Measurements from ENCODE around the gene WNT8B. TPM values are rescaled to one million over a fixed set of nuclear protein-coding genes. Genes with fewer than 3 reads are reported as not detected.

Gene WNT8B
- not detected in 2 replicates for polyA plus RNA-seq

GRCh38 chr10:100462709-100463108, at the start of gene WNT8B:
TSS of gene WNT8B (plus strand) at chr10:100463009. CDS start at chr10:100463169, 160 bp downstream.

GRCh38 chr10:100519311-100520051, 56.7 kb downstream of the WNT8B start, which contains the start of gene SEC31B:
TSS of gene SEC31B (minus strand) at chr10:100519861. CDS start at chr10:100516952, 2,909 bp downstream.

GRCh38 chr10:100529475-100530298, 66.9 kb downstream of the WNT8B start, which contains the start of gene NDUFB8:
TSS of gene NDUFB8 (minus strand) at chr10:100529871. CDS start at chr10:100529851, 20 bp downstream.

Other genes with a start within 250 kb of the WNT8B start
- 2.9 and 5.1 TPM in 2 replicates for gene CHUK, start 233.4 kb upstream of the WNT8B start, polyA plus RNA-seq
- gene CWF19L1, start 195.4 kb upstream of the WNT8B start, polyA plus RNA-seq, result 8.7 and 14.4 TPM in 2 replicates
- 77.1 and 130 TPM in 2 replicates for gene BLOC1S2, start 176.3 kb upstream of the WNT8B start, polyA plus RNA-seq
- not detected in 2 replicates for gene PKD2L1, start 132.8 kb upstream of the WNT8B start, polyA plus RNA-seq
- 18.9 and 20.9 TPM in 2 replicates for gene SCD, start 115.8 kb upstream of the WNT8B start, polyA plus RNA-seq
- 1.6 and 3.7 TPM in 2 replicates for gene SEC31B, start 56.9 kb downstream of the WNT8B start, polyA plus RNA-seq
- gene NDUFB8, start 66.9 kb downstream of the WNT8B start, polyA plus RNA-seq, result 586 and 756 TPM in 2 replicates
- 2.3 and 3.1 TPM in 2 replicates for gene HIF1AN, start 72.9 kb downstream of the WNT8B start, polyA plus RNA-seq